ENCODE measurements around the gene STAG3.
"Not testable (repeated sequence)": the region's sequence is repeated elsewhere in the genome, so short reads cannot be mapped to it uniquely, and the experiment has no call there.

Gene STAG3
- total RNA-seq, result 1.6 to 11.2 (median 5.4) reads per million in 3 experiments

GRCh38 chr7:100177045-100178001, at the start of gene STAG3, which contains the start of gene GPC2:
STAG3 (plus strand) TSS chr7:100177918; CDS start chr7:100180557, 2,639 bp downstream.
GPC2 (minus strand) TSS chr7:100177381; CDS start chr7:100177199, 182 bp downstream.
- peak; percentile 97 for DNase-seq

GRCh38 chr7:100128637-100128963, 49.1 kb upstream of the STAG3 start:
- DNase-seq, result no peak

- not testable (repeated sequence) for DNase-seq
These were observed 47.5 kb upstream of the STAG3 start for GRCh38 chr7:100130220-100130607.

GRCh38 chr7:100130608-100131453, 46.9 kb upstream of the STAG3 start:
- DNase-seq, result peak; percentile 74

- no peak for DNase-seq
These were observed 45.6 kb upstream of the STAG3 start for GRCh38 chr7:100132126-100132525.

DNA sequence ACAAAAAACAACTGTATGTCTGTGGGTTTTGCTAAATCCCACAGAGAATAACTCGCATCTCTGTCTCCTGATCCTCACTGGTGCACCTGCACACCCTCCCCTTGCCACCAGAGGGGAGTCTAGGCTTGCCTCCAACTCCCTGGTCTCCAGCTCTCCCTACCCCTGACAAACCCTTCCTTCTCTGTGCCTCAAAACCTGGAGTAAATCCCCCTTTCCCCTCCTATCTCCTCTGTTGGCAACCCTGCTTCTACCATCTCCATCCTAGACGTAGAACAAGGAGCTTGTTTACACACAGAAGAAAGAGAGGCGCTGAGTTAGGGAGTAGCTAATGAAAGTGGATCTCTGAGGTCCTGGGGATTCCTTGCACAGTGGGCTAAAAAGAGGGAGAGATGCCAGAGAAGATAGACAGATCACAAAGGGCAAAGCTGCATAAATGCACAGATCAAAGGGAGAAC, 45.0 kb upstream of the STAG3 start:
- DNase-seq, result peak; percentile 57

- DNase-seq, result no peak
These were observed 39.6 kb upstream of the STAG3 start for GRCh38 chr7:100137851-100138760.

DNA sequence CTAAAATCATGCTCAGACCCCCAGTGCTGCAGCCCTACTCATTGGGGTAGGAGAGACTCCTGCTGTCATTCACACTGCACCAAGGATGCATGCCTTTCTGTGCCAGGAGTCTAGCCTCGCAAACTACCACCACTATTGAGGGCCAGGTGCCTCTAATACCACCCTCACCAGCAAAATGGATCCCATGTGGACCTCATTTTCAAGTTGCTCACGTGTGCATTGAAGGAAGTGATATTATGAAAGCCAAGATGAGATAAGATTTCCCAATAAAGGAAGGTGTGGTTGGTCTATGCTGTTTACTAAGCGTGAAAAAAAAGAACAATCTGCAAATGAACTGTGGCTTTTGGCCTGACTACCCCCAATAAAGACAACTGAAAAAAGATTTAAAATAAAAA, 36.2 kb upstream of the STAG3 start:
- DNase-seq, result no peak

GRCh38 chr7:100142461-100142860, 35.3 kb upstream of the STAG3 start:
- DNase-seq, result no peak

GRCh38 chr7:100146350-100146749, 31.4 kb upstream of the STAG3 start:
- not testable (repeated sequence) for DNase-seq

DNA sequence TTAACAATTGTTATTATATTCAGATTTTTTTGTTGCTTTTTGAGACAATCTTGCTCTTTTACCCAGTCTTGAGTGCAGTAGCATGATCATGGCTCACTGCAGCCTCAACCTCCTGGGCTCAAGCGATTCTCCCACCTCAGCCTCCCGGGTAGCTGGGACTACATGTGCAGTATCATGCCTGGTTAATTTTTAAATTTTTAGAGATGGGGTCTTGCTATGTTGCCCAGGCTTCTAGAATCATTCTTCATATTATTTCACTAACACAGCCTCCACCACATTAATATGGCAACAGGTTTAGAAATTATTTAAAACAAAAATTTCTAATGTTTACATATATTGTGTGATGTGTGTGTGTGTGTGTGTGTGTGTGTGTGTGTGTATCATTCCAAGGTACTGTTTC, 30.4 kb upstream of the STAG3 start:
- no peak for DNase-seq

DNA sequence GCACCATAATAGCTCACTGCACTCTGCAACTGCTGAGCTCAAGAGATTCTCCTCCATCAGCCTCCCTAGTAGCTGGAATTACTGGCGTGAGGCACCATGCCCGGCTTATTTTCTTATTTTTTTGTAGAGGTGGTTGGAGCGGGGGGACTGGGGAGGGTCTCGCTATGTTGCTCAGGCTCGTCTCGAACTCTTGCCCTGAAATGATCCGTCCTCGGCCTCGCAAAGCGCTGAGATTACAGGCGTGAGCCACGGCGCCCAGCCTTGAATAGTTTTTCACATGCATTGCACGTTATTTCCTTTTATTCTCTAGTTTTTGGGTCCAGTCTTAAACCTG, 29.5 kb upstream of the STAG3 start:
- no peak for DNase-seq

GRCh38 chr7:100148559-100149328, 29.0 kb upstream of the STAG3 start, which contains the start of gene LAMTOR4:
LAMTOR4 (plus strand) TSS chr7:100148918; CDS start chr7:100148973, 55 bp downstream.
- DNase-seq, result peak; percentile 99

DNA sequence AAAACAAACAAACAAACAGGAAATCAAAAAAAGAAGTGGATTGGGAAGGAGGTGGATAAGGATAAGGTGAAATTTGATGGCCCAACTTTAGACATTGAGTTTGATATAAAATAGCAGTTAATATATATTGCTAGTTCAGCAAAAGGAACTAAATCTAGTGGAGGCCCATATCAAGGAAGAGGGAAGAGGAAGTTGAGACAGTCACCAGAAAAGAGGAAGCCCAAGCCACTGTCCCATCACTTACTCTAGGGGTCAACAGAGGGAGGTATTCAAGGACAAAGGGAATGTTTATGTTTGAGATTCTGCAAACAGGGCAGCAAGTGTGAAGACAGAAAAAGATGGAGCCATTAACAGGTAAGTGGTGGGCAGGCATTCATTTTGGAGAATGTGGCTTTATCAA, 25.3 kb upstream of the STAG3 start:
- no peak for DNase-seq

DNA sequence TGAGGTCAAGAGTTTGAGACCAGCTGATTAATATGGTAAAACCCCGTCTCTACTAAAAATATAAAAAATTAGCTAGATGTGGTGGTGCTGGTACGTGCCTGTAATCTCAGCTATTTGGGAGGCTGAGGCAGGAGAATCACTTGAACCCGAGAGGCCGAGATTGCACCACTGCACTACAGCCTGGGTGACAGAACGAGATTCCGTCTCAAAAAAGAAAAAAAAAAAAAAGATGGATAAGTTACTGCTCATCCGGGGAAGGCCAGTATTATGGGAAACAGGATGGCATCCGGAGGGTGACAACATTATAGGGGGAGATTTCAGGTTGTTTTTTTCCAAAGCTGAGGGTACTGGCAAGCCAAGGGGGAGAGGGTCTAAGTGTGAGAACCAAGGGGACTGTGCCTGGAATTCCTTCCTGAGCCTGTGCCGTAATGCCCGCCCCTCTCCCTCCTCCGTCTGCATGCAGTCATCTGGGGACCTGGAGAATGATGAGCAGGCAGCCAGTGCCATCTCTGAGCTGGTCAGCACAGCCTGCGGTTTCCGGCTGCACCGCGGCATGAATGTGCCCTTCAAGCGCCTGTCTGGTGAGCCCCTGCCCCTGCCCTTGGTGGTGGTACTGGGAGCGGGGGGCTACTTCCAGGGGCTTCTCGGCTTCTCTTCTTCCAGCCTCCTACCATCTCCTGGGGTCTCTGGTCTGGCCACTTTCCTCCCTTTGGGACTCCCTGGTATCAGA, 24.6 kb upstream of the STAG3 start:
- no peak for DNase-seq

- DNase-seq, result no peak
These were observed 23.8 kb upstream of the STAG3 start for GRCh38 chr7:100153708-100154535.

DNA sequence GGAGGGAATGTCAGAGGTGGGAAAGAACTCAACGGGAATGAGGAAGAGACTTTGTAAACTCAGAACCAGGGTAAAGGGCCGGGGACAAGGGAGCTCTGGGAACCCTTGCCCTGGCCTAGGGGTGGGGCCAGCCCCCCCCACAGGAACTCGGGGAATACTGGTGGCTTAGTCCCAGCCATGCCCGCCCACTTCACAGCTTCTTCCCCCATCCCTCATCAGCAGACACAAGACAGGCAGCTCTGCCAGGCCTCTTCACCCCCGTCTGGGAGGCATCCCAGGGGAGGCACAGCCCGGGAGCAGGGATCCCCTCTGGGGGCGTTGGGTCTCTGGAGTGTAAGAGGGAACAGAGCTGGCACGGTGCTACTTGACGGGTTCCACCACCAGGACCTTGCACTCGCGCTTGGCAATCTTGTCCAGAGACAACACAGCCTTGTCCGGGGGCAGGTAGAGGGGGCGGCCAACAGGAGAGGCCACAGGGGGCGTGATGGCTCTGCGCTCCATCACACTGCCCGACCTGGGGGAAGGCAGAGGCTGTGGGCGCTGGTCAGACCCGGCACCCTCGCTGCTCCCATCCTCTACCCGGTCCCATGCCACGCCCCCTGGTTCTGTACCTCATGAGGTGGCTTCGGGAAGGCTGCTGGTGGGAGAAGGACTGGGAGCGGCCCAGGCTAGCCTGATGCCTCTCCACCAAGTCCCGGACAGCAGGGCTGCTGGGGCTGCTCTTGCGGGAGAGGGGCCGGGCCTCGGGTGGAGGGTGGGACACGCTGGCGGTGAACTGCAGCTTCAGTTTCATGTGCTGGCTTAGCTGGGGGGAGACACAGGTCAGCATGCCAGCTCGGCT, 22.8 kb upstream of the STAG3 start:
- DNase-seq, result no peak

DNA sequence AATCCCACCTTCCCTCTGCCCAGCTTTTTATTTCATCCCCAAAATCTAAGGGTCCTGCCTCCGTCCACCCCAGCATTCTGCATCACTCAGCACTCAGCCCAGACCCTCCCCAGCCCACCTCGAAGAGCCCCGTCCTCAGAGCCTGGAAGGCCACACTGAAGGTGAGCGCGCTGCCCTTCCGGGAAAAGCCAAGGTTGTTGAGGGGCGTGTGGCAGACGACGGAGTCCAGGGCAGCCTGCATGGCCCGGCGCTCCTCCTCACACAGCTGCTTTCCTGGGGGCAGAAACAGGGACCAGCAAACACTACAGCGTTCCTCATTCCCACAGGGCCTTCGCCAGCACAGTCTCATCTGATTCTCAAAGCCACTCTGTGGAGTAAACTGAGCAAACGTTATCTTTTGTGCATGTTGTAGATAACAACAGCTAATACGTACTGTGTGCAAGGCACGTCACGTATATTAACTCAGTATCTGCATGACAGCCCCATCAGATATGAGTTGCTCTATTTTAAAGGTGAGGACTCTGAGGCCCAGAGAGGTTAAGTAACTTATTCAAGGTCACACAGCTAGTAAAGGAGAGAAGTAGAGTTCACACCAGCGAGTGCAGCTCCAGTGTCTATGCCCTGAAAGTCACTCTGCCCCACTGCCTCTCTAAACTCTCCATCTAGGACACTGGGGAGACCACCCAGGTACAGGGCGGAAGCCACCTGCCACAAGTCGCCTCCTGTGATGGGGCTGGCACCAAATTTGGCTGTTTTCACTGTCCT, 22.0 kb upstream of the STAG3 start:
- DNase-seq, result no peak
